Stimulated activated CD8-positive, alpha-beta memory T cell treated with anti-CD3 and anti-CD28 coated beads, Interleukin-12 subunit alpha, Interleukin-12 subunit beta, amount 100 ng/mL, for 24 hours (primary cell): ENCODE results near the gene NAA40.
A peak's percentile ranks its signal among the peaks of the same experiment; 100 is the strongest.

Source experiments
- DNase-seq: peaks from one replicate; pipeline ENCODE4 v3.0.0-alpha.2; 2020; ENCODE audit errors: extremely low read depth

The NAA40 gene

DNA sequence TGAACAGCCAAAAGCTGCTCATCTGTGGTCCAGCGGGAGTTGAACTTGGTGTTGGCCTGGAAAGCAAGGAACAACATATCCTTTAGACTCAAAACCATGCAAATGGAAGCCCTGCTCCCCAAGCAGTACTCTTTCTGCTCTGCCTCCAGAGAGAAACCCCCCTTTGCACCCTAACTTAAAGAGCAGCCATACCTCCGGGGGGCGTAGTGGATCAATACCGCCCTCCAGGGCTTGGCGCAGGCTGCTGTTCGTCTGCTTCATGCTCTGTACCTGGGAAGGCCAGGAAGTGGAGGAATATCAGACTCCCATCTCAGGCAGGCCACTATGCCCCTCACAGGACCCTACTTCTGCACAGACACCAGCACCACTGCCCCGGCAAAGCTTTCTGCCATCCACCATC is 26.1 kb upstream of the NAA40 start:
- no peak for DNase-seq

GRCh38 chr11:63913866-63914830 is 24.7 kb upstream of the NAA40 start:
- DNase-seq = no peak

DNA sequence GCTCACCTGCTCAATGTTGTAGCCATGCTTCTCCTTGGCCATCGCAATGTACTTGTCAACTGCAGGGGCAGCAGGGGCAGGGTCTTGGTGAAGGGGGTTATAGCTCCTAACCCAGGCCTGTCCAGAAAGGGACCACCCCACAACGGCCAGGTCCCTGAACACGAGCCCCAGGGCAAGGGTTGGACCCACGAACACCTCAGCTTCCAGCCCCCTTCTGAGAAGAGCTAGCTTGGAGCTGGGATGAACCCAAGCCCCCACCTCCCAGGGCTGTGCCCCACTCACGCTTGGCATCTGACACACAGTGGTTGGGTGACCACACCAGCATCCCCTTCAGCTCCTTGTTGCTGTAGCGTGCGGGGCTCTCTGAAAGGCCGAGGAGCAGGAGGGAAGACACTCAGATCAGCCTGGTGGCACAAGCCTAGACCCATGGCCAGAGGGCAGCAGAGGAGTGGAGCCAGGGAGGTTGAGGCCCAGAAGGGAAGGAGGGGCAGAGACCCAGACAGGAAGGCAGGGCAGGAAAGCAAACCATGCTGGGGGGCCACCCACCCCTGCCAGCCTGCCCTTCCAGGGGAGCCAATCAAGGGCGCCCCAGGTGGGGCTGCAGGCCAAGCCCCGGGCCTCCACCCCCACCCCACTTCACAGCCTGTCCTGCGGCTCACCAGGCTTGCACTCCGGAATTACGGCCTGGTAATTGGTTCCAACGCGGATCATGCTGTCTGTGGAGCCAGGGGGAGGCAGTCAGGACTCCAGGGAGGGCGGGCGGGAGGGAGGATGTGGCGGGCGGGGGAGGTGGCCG is 23.7 kb upstream of the NAA40 start:
- no peak for DNase-seq

- DNase-seq = no peak
These were observed 22.6 kb upstream of the NAA40 start for GRCh38 chr11:63915961-63916836.

- peak; percentile 34 for DNase-seq
These were observed 21.7 kb upstream of the NAA40 start, which contains the start of gene RCOR2 for GRCh38 chr11:63916837-63917691. TSS of gene RCOR2 (minus strand) at chr11:63917164. CDS start at chr11:63916456, 708 bp downstream.

GRCh38 chr11:63917692-63918506 is 20.9 kb upstream of the NAA40 start:
- no peak for DNase-seq

- DNase-seq = no peak
These were observed 20.2 kb upstream of the NAA40 start for GRCh38 chr11:63918507-63919191.

DNA sequence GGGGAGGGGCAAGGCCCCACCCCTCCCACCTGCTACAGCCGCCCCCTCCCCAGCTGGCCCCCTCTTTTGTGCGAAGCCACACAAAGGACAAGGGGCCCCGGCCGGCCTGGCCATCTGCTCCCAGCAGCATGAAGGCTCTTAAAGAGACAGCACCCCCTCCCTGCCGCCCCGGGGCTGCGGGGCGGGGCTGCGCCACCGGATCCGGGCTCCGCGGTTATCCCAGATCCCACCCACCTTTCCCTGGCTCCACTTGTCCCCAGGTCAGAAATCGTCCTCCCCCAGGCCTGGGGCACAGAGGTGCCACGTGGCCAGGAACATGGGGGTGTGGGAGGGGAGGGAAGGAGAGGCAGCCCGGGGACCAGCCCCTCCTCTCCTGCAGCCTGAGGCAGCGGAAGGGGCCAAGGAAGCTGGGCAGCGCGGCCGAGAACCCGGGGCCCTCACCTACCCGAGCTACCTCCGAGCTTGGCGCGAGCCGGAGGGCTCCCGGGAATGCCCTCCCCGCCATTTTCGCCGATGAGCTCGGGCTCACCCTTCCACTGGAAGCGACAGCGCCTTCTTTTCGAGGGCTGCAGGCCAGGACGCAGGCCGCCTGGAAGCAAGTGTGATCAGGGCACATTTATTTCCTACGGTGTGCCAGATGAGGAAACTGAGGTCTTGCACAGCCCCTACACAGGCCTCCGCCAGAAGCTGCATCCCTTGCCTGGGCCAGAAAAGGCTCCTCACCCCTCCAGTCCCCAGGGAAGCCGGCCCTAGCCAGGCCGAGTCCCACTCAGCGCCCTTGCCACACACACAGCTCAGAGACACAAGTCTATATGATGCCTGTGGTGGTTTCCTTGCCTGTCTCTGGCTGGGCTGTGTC is 19.3 kb upstream of the NAA40 start:
- DNase-seq = no peak

GRCh38 chr11:63920126-63920938 is 18.5 kb upstream of the NAA40 start:
- DNase-seq = no peak

DNA sequence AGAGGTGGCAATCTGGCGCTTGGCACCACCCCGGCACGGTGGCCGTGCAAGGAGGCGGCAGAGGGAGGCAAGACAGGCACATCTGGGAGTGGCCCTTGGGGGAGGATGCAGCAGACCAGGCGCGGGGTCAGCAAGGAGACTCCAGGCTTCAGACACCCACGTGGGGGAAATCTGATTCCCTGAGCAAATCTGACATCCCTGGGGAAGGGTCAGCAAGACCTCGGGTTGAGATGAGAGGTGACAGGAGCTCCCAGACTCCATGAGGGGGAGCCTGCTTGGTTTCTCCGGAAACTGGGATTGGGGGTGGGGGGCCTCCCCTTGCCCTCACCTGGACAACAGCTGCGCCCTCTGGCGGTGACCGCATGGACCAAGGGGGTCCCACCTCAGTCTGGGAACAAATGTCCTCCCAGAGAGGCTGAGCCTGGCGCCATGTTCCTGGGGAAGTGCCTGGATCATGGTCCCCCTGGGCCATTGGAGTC is 17.8 kb upstream of the NAA40 start:
- DNase-seq = no peak

DNA sequence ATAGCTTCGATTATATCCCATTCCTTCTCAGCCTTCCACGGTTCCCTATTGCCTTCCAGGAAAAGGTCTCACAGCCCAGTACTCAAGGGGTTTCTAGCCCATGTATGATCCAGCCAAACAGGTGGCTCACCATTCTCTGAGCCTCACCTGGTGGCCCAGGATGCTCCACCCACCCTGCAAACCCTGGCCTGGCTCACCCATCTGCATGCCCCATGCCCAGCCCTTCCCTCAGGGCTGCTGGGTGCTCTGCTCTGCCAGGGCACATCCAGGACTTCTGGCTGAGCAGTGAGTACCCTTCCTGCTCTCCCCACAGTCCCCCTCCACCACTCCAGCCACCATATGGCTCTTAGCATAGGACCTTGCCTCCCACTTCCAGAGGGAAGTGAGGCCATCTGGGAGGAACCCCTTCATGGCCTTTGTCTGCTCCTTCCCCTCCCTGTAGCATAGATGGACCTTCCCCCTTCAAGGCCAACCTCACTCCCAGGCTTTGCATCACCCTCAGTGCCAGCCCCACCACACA is 16.1 kb upstream of the NAA40 start:
- no peak for DNase-seq

- no peak for DNase-seq
These were observed 15.5 kb upstream of the NAA40 start for GRCh38 chr11:63923319-63923718.

DNA sequence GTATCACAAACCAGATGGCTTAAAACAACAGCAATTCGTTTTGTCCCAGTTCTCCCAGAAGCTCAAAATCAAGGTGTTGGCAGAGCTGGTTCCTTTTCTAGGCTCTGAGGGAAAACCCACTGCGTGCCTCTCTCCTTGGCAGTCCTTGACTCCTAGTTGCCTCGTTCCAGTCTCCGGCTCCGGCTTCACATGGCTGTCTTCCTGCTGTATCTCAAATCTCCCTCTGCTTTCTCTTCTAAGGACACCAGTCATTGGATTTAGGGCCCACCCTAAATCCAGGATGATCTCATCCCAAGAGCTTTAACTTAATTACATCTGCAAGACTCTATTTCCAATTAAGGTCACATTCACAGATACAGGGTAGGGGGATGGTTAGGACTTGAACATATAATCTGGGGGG is 9.2 kb upstream of the NAA40 start:
- DNase-seq = no peak

- DNase-seq = no peak
These were observed 7.8 kb upstream of the NAA40 start for GRCh38 chr11:63931045-63931444.

DNA sequence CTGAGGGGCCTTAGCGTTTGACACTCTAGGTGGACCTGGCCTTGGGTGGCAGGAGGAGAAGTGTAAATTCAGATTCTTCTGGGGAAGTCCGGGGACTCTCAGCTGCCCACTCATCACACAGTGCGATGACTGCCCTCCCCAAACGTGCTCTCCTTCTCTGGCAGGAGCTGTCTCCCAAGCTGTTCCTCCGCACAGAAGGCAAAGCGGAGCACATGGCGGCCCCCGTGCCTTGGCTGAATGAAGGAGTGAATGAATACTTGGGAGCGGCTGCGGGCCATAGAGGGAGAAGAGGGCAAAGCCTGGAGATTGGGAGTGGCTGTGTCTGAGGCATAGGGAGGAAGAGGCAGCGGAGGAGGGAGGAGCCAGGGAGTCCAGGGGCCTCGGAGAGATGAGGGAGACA is 6.9 kb upstream of the NAA40 start:
- no peak for DNase-seq

GRCh38 chr11:63933459-63933858 is 5.3 kb upstream of the NAA40 start:
- no peak for DNase-seq
